IMR-90 (cell line): ENCODE results near the gene BTG2. TPM values are rescaled to one million over a fixed set of nuclear protein-coding genes. Genes with fewer than 3 reads are reported as not detected.

Experiments
- ATAC-seq: fragments of 200-7000 bp; cut with Tn5 transposase; 2 replicates; pipeline ENCODE4 v1.9.1; 2020; ENCODE audit warnings: low read depth, mild to moderate bottlenecking, moderate library complexity
- BruUV-seq: library from RNA; stranded (reverse); fragments of 400-500 nt; replicated peaks from 2 replicates; lab custom pipeline; 2021; lab: Mats Ljungman, UMichigan
- CTCF ChIA-PET: fragments of 300-600 bp; formaldehyde crosslinking; extraction: SDS; loops from one replicate; lab custom pipeline; 2021; ENCODE audit warnings: antibody characterized with exemption; lab: Yijun Ruan, JAX
- POLR2A ChIA-PET: fragments of 300-600 bp; sonication (Branson Sonifier 250); formaldehyde crosslinking; loops from one replicate; lab custom pipeline; 2022; ENCODE audit warnings: antibody characterized with exemption; ENCODE audit not compliant: unreplicated experiment; lab: Charles Lee
- DNase-seq: peaks from one replicate; pipeline ENCODE4 v3.0.0; 2013
- H2AFZ ChIP-seq: replicated peaks from 2 replicates; pipeline ENCODE3; 2013; ENCODE audit warnings: low read length, mild to moderate bottlenecking; ENCODE audit not compliant: poor library complexity
- H2AK5ac ChIP-seq: 2 replicates; pipeline ENCODE4 v1.6.1; 2013; ENCODE audit warnings: low read depth, low read length, inconsistent platforms
- H2AK9ac ChIP-seq: replicated peaks from 2 replicates; pipeline ENCODE3; 2013; ENCODE audit warnings: mild to moderate bottlenecking, low read depth, low read length, moderate library complexity; ENCODE audit not compliant: poor library complexity
- H2BK120ac ChIP-seq: 2 replicates; pipeline ENCODE4 v1.6.1; 2013; ENCODE audit warnings: low read depth, low read length, inconsistent platforms
- H2BK15ac ChIP-seq: 3 replicates; pipeline ENCODE4 v1.6.1; 2013; ENCODE audit warnings: low read depth, low read length, inconsistent platforms
- H2BK20ac ChIP-seq: 2 replicates; pipeline ENCODE4 v1.6.1; 2013; ENCODE audit warnings: low read depth, mild to moderate bottlenecking, inconsistent platforms, low read length, moderate library complexity
- H2BK5ac ChIP-seq: 2 replicates; pipeline ENCODE4 v1.6.1; 2013; ENCODE audit warnings: mild to moderate bottlenecking, low read depth, low read length, inconsistent platforms; ENCODE audit not compliant: poor library complexity, severe bottlenecking
- H3K14ac ChIP-seq: replicated peaks from 2 replicates; pipeline ENCODE4 v1.6.1; 2013; ENCODE audit warnings: low read depth, low read length, inconsistent platforms
- H3K18ac ChIP-seq: 2 replicates; pipeline ENCODE4 v1.6.1; 2013; ENCODE audit warnings: low read depth, low read length, control low read depth
- H3K23ac ChIP-seq: 2 replicates; pipeline ENCODE4 v1.6.1; 2013; ENCODE audit warnings: low read depth, low read length, inconsistent platforms
- H3K27ac ChIP-seq: 2 replicates; pipeline ENCODE4 v1.5.1; 2013; ENCODE audit warnings: mild to moderate bottlenecking, control low read depth, low read length; ENCODE audit not compliant: insufficient read depth
- H3K27me3 ChIP-seq: 2 replicates; pipeline ENCODE4 v1.6.1; 2013; ENCODE audit warnings: low read length; ENCODE audit not compliant: control insufficient read depth, insufficient read depth
- H3K36me3 ChIP-seq: 2 replicates; pipeline ENCODE4 v1.6.1; 2013; ENCODE audit warnings: low read length, mixed read lengths; ENCODE audit not compliant: control insufficient read depth, insufficient read depth
- H3K4ac ChIP-seq: 2 replicates; pipeline ENCODE4 v1.6.1; 2013; ENCODE audit warnings: low read depth, low read length, inconsistent platforms
- H3K4me1 ChIP-seq: 2 replicates; pipeline ENCODE4 v1.6.1; 2013; ENCODE audit warnings: low read length, mixed read lengths; ENCODE audit not compliant: control insufficient read depth, insufficient read depth
- H3K4me2 ChIP-seq: 2 replicates; pipeline ENCODE4 v1.6.1; 2013; ENCODE audit warnings: low read depth, mild to moderate bottlenecking, control low read depth, low read length, moderate library complexity
- H3K4me3 ChIP-seq: 2 replicates; pipeline ENCODE4 v1.5.1; 2013; ENCODE audit warnings: low read depth, mild to moderate bottlenecking, control low read depth, low read length, moderate library complexity; ENCODE audit not compliant: insufficient read depth
- H3K56ac ChIP-seq: 2 replicates; pipeline ENCODE4 v1.6.1; 2013; ENCODE audit warnings: low read length, inconsistent platforms; ENCODE audit not compliant: insufficient read depth; ENCODE audit errors: extremely low read depth
- H3K79me1 ChIP-seq, 2 experiments: 2 replicates each; pipeline ENCODE4 v1.6.1; 2013; ENCODE audit warnings: low read length in 2 of 2, inconsistent platforms in 1 of 2, low read depth in 1 of 2
- H3K9ac ChIP-seq: 2 replicates; pipeline ENCODE4 v1.6.1; 2013; ENCODE audit warnings: low read depth, low read length, control low read depth
- H3K9me1 ChIP-seq: 2 replicates; pipeline ENCODE4 v1.6.1; 2013; ENCODE audit warnings: low read length, inconsistent platforms; ENCODE audit not compliant: insufficient read depth
- H3K9me3 ChIP-seq: 2 replicates; pipeline ENCODE4 v1.6.1; 2013; ENCODE audit warnings: low read length; ENCODE audit not compliant: control insufficient read depth, insufficient read depth
- H4K20me1 ChIP-seq: 2 replicates; pipeline ENCODE4 v1.6.1; 2013; ENCODE audit warnings: low read length, inconsistent platforms; ENCODE audit not compliant: insufficient read depth
- H4K5ac ChIP-seq: 2 replicates; pipeline ENCODE4 v1.6.1; 2013; ENCODE audit warnings: mild to moderate bottlenecking, low read depth, low read length, control low read depth
- H4K8ac ChIP-seq, 2 experiments: 2 replicates each; pipeline ENCODE4 v1.6.1; 2013; ENCODE audit warnings: low read depth in 2 of 2, low read length in 2 of 2, control low read depth in 1 of 2, inconsistent platforms in 1 of 2
- H4K91ac ChIP-seq: 2 replicates; pipeline ENCODE4 v1.6.1; 2013; ENCODE audit warnings: low read depth, low read length, inconsistent platforms; ENCODE audit not compliant: insufficient read depth
- FOS ChIP-seq: fragments of 150-350 bp; IDR thresholded peaks from 2 replicates; pipeline ENCODE4 v1.6.1; 2016; ENCODE audit warnings: low read depth, low read length
- RAD21 ChIP-seq: IDR thresholded peaks from 2 replicates; pipeline ENCODE4 v1.6.1; 2012; ENCODE audit warnings: low read length, improper control_type of control experiment
- WGBS, 2 experiments: methylation state at CpG; one replicate each; pipeline versions ENCODE4 v1.1.5 to v1.1.7; 2013; ENCODE audit warnings: missing lambda C conversion rate in 2 of 2; ENCODE audit not compliant: insufficient read length in 1 of 2; ENCODE audit errors: extremely low coverage in 2 of 2; 5-methylcytosine and 5-hydroxymethylcytosine counted together
- dilution Hi-C: fragments of 300-500 bp; cut with HindIII; formaldehyde crosslinking; loops from one replicate; pipeline ENCODE4 v1.14.3; 2018; ENCODE audit warnings: low sequenced_read_pairs; ENCODE audit not compliant: unreplicated experiment
- in situ Hi-C: fragments of 300-500 bp; cut with MboI; formaldehyde crosslinking; loops from 3 replicates; pipeline ENCODE4 v1.14.3; 2019; ENCODE audit warnings: low sequenced_read_pairs, inconsistent platforms, mixed read lengths
- intact Hi-C: fragments of 100-400 bp; cut with micrococcal nuclease; formaldehyde crosslinking; loops from 2 replicates; pipeline ENCODE4 v1.10.0; 2022
- polyA plus RNA-seq, 3 experiments: library from polyadenylated mRNA; depleted of rRNA; stranded (reverse); fragments of >200 nt; gene quantifications; 2 replicates each; pipeline ENCODE4 v1.2.3, GENCODE V29; 2012; ENCODE audit warnings: low replicate concordance in 1 of 3
- total RNA-seq: library from RNA; depleted of rRNA; stranded (reverse); fragments of >200 nt; gene quantifications from 2 replicates; pipeline ENCODE4 v1.2.3, GENCODE V29; 2012
- TF ChIP-seq, protein P1 (sequence below): fragments of 150-350 bp; IDR thresholded peaks from 2 replicates; pipeline ENCODE4 v1.6.1; 2016; ENCODE audit warnings: low read depth, mild to moderate bottlenecking, low read length, moderate library complexity, borderline replicate concordance
- TF ChIP-seq, protein P2 (sequence below): conservative IDR thresholded peaks from 2 replicates; pipeline ENCODE4 v1.5.1; 2012; ENCODE audit warnings: mild to moderate bottlenecking, low read depth, low read length, improper control_type of control experiment
- TF ChIP-seq, protein P3 (sequence below): fragments of 150-350 bp; IDR thresholded peaks from 2 replicates; pipeline ENCODE4 v1.6.1; 2017; ENCODE audit warnings: mild to moderate bottlenecking, antibody characterized with exemption, low read length, low read depth

Gene BTG2
- total and polyA plus RNA-seq, 2 of the 4 experiments (the other 2 are of a cell fraction): 8.4 to 18.8 TPM

DNA sequence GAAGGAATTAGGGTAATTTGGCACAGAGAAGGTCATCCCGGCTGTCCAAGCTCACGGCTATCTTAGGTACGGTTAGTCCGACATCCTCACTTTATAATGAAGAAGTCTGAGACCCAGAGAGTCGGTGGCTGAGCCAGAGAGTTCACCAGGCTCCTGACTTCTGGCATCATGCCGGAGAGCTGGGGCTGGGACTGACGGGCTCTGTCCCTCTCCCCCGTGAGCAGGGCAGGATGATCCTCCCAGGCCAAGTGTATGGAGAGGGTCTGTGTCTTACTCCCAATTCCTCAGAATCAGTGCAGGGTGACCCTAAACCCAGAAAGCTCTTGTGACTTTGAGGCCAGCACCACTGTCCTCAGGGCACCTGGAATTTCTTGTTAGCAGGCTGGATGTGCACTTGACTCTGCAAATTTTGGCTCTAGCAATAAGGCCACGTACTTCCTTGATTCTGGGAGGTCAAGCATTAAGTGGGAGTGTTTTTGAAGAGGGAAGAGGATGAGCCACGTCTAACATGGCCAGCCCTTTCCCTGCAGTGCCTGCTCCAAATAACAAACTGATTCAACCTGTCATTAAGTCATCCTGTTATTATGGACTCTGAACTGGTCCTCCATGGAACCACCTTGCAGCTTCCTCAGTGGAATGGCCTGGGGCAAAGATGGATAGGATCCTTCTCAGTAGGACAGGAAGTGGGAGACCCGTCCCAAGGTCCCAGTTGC, 20.8 kb upstream of the BTG2 start:
- H2BK15ac ChIP-seq: no peak overlapping the region
- H3K56ac ChIP-seq: no peak overlapping the region
- no peak overlapping the region for H3K27ac ChIP-seq
- WGBS, 2 experiments: no CpG with 5 or more reads among the region's 11 CpGs
- DNase-seq (no peak), ATAC-seq (no peak)
- no peak overlapping the region for H3K9ac ChIP-seq
- H3K79me1 ChIP-seq: no peaks in the 10 kb centered on the region
- ChIA-PET POLR2A (no interaction called here), CTCF (interaction anchor here (2.5 kb wide), 1 partner anchor 17 kb away, joined by 8 read pairs; no protein-coding TSS in a partner anchor)
- H3K14ac ChIP-seq: no peak overlapping the region
- in situ Hi-C loops (no loop called here), dilution Hi-C loops (no loop called here), intact Hi-C loops (no loop called here)
- H3K9me3 ChIP-seq: no peaks in the 10 kb centered on the region
- no peak overlapping the region for H4K8ac ChIP-seq
- H3K9me1 ChIP-seq: 0 out of 2 replicates have a peak, but pooled peaks cover 4% of the 10 kb centered on the region
- H2BK120ac ChIP-seq: no peak overlapping the region
- H2AK5ac ChIP-seq: no peak overlapping the region
- no peak overlapping the region for H4K5ac ChIP-seq
- peaks cover 4% of the 10 kb centered on the region; the same call in 1 of the 2 replicates for H3K4me1 ChIP-seq
- no peak overlapping the region for H3K4me3 ChIP-seq
- H3K4me2 ChIP-seq: no peak overlapping the region
- H3K18ac ChIP-seq: no peak overlapping the region
- H2AFZ ChIP-seq: no peak overlapping the region
- no peak overlapping the region for H3K4ac ChIP-seq
- H3K36me3 ChIP-seq: no peaks in the 10 kb centered on the region
- H2BK20ac ChIP-seq: no peak overlapping the region
- TF ChIP-seq RAD21: no peak
- TF ChIP-seq FOS: no peak
- TF ChIP-seq, protein P1, sequence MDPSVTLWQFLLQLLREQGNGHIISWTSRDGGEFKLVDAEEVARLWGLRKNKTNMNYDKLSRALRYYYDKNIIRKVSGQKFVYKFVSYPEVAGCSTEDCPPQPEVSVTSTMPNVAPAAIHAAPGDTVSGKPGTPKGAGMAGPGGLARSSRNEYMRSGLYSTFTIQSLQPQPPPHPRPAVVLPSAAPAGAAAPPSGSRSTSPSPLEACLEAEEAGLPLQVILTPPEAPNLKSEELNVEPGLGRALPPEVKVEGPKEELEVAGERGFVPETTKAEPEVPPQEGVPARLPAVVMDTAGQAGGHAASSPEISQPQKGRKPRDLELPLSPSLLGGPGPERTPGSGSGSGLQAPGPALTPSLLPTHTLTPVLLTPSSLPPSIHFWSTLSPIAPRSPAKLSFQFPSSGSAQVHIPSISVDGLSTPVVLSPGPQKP: no peak
- TF ChIP-seq, protein P2, sequence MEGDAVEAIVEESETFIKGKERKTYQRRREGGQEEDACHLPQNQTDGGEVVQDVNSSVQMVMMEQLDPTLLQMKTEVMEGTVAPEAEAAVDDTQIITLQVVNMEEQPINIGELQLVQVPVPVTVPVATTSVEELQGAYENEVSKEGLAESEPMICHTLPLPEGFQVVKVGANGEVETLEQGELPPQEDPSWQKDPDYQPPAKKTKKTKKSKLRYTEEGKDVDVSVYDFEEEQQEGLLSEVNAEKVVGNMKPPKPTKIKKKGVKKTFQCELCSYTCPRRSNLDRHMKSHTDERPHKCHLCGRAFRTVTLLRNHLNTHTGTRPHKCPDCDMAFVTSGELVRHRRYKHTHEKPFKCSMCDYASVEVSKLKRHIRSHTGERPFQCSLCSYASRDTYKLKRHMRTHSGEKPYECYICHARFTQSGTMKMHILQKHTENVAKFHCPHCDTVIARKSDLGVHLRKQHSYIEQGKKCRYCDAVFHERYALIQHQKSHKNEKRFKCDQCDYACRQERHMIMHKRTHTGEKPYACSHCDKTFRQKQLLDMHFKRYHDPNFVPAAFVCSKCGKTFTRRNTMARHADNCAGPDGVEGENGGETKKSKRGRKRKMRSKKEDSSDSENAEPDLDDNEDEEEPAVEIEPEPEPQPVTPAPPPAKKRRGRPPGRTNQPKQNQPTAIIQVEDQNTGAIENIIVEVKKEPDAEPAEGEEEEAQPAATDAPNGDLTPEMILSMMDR: no peak
- TF ChIP-seq, protein P3, sequence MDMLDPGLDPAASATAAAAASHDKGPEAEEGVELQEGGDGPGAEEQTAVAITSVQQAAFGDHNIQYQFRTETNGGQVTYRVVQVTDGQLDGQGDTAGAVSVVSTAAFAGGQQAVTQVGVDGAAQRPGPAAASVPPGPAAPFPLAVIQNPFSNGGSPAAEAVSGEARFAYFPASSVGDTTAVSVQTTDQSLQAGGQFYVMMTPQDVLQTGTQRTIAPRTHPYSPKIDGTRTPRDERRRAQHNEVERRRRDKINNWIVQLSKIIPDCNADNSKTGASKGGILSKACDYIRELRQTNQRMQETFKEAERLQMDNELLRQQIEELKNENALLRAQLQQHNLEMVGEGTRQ: no peak
- peaks cover 28% of the 10 kb centered on the region for H3K27me3 ChIP-seq
- no peak overlapping the region for H2AK9ac ChIP-seq
- BruUV-seq: no TSS peak
- peak overlapping the region; percentile 43; the same call in 1 of the 2 replicates for H3K23ac ChIP-seq
- H4K91ac ChIP-seq: no peak overlapping the region
- H2BK5ac ChIP-seq: no peak overlapping the region
- no peaks in the 10 kb centered on the region for H4K20me1 ChIP-seq
